Sigmoid colon (tissue), 7 donors: Measurements from ENCODE around the gene ANXA8. TPM values are rescaled to one million over a fixed set of nuclear protein-coding genes. Genes with fewer than 3 reads are reported as not detected.

ENCODE experiments used
- DNase-seq: peaks from one replicate; pipeline ENCODE4 v3.0.0-alpha.2; 2019
- H3K27ac ChIP-seq, 4 donors: fragments of 200-600 bp; sonication (generic); one replicate each; pipeline ENCODE4 v1.5.1; 2016 to 2019; ENCODE audit warnings: mild to moderate bottlenecking in 1 of 4
- H3K27me3 ChIP-seq, 3 donors: fragments of 200-600 bp; sonication (generic); one replicate each; pipeline ENCODE4 v1.5.1; 2019; ENCODE audit warnings: mild to moderate bottlenecking in 1 of 3
- H3K36me3 ChIP-seq, 4 donors: fragments of 200-600 bp; sonication (generic); one replicate each; pipeline ENCODE4 v1.5.1; 2016 to 2019
- H3K4me1 ChIP-seq, 4 donors: fragments of 200-600 bp; sonication (generic); one replicate each; pipeline ENCODE4 v1.5.1; 2017 to 2019
- H3K4me3 ChIP-seq, 4 donors: fragments of 200-600 bp; sonication (generic); one replicate each; pipeline ENCODE4 v1.5.1; 2017 to 2019; ENCODE audit warnings: mild to moderate bottlenecking in 2 of 4, moderate library complexity in 1 of 4
- H3K9me3 ChIP-seq, 4 donors: fragments of 200-600 bp in 3 of 4; sonication (generic) in 3 of 4; one replicate each; pipeline versions ENCODE4 v1.5.1 to v1.6.1; 2013 to 2019
- EP300 ChIP-seq, 4 donors: sonication (generic); formaldehyde crosslinking; IDR thresholded peaks; one replicate each; pipeline ENCODE4 v1.6.1; 2017; ENCODE audit warnings: antibody characterized with exemption in 4 of 4
- POLR2A ChIP-seq, 2 donors: fragments of 450-650 bp; IDR thresholded peaks; one replicate each; pipeline ENCODE4 v1.6.1; 2016; ENCODE audit warnings: antibody characterized with exemption in 2 of 2, mild to moderate bottlenecking in 2 of 2, moderate library complexity in 2 of 2
- POLR2AphosphoS5 ChIP-seq, 4 donors: sonication (generic); formaldehyde crosslinking; IDR thresholded peaks; one replicate each; pipeline ENCODE4 v1.6.1; 2017; ENCODE audit warnings: antibody characterized with exemption in 4 of 4
- WGBS, 2 donors: extraction: QIAGEN DNeasy Blood & Tissue Kit; methylation state at CpG; one replicate each; pipeline ENCODE4 v1.1.7; 2013; 5-methylcytosine and 5-hydroxymethylcytosine counted together
- intact Hi-C: fragments of 100-400 bp; cut with DNase I; formaldehyde crosslinking; loops from one replicate; pipeline ENCODE4 v1.15.1; 2023
- polyA plus RNA-seq, 3 donors: library from polyadenylated mRNA; stranded (reverse); fragments of 200-250 nt; gene quantifications; one replicate each; pipeline ENCODE4 v1.2.3, GENCODE V29; 2013
- total RNA-seq, 4 donors: library from RNA; depleted of rRNA; stranded (reverse); fragments of >200 nt; gene quantifications; one replicate each; pipeline ENCODE4 v1.1.0, GENCODE V29; 2016
- TF ChIP-seq, protein P1 (sequence below), 4 experiments: fragments of 450-650 bp in 3 of 4; fragments of 200-600 bp in 1 of 4; IDR thresholded peaks; one replicate each; pipeline ENCODE4 v1.5.1; 2016 to 2019; ENCODE audit warnings: antibody characterized with exemption in 4 of 4, mild to moderate bottlenecking in 3 of 4, moderate library complexity in 2 of 4
- donor health status: healthy with polysubstance abuse.
- donor health status: Bipolar disorder and iron deficiency.
- donor health status: healthy.

ANXA8 gene
- total and polyA plus RNA-seq, 7 donors = 0.12 to 0.60 (median 0.36) TPM; not detected in 2

- H3K4me1 ChIP-seq = no peaks in the 10 kb centered on the region
- TF ChIP-seq, protein P1, sequence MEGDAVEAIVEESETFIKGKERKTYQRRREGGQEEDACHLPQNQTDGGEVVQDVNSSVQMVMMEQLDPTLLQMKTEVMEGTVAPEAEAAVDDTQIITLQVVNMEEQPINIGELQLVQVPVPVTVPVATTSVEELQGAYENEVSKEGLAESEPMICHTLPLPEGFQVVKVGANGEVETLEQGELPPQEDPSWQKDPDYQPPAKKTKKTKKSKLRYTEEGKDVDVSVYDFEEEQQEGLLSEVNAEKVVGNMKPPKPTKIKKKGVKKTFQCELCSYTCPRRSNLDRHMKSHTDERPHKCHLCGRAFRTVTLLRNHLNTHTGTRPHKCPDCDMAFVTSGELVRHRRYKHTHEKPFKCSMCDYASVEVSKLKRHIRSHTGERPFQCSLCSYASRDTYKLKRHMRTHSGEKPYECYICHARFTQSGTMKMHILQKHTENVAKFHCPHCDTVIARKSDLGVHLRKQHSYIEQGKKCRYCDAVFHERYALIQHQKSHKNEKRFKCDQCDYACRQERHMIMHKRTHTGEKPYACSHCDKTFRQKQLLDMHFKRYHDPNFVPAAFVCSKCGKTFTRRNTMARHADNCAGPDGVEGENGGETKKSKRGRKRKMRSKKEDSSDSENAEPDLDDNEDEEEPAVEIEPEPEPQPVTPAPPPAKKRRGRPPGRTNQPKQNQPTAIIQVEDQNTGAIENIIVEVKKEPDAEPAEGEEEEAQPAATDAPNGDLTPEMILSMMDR (IDR thresholded peaks at IDR 0.05) = no peak
- TF ChIP-seq EP300 (IDR thresholded peaks at IDR 0.05) (no peak), POLR2AphosphoS5 (IDR thresholded peaks at IDR 0.05) (no peak), POLR2A (IDR thresholded peaks at IDR 0.05) (no peak)
- no peaks in the 10 kb centered on the region for H3K27me3 ChIP-seq
- no peak for DNase-seq
- H3K4me3 ChIP-seq = no peak overlapping the region
- H3K9me3 ChIP-seq = peaks cover 0 to 6% (median 0%) of the 10 kb centered on the region in 4 donors
- no peak overlapping the region for H3K27ac ChIP-seq
- intact Hi-C loops = no loop called here
- no peaks in the 10 kb centered on the region for H3K36me3 ChIP-seq
These were observed 48.8 kb downstream of the ANXA8 start for GRCh38 chr10:47435081-47435480.

- H3K27ac ChIP-seq = no peak overlapping the region
- intact Hi-C loops = no loop called here
- no peak overlapping the region for H3K4me3 ChIP-seq
- TF ChIP-seq, protein P1 (IDR thresholded peaks at IDR 0.05) = no peak
- no peak for TF ChIP-seq POLR2AphosphoS5 (IDR thresholded peaks at IDR 0.05)
- TF ChIP-seq EP300 (IDR thresholded peaks at IDR 0.05) = no peak
- TF ChIP-seq POLR2A (IDR thresholded peaks at IDR 0.05) = no peak
- 87 to 92% methylated on average over 4 of the region's 4 CpGs for WGBS, 2 donors
- H3K9me3 ChIP-seq = no peaks in the 10 kb centered on the region
- no peaks in the 10 kb centered on the region for H3K36me3 ChIP-seq
- no peaks in the 10 kb centered on the region for H3K27me3 ChIP-seq
- no peaks in the 10 kb centered on the region for H3K4me1 ChIP-seq
- no peak for DNase-seq
These were observed 58.0 kb downstream of the ANXA8 start for GRCh38 chr10:47425813-47426419.

DNA sequence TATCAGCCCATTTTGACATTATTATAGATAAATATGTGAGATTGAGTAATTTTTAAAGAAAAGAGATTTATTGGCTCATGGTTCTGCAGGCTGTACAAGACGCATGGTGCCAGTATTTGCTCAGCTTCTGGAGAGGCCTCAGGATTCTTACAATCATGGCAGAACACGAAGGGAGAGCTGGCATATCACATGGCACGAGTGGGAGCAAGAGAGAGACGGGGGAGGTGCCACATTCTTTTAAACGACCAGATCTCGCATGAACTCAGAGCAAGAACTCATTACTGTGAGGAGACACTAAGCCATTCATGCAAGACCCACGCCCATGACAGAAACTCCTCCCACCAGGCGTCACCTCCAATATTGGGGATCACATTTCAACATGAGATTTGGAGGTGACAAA is 59.7 kb downstream of the ANXA8 start:
- TF ChIP-seq EP300 (IDR thresholded peaks at IDR 0.05) (no peak), POLR2A (IDR thresholded peaks at IDR 0.05) (no peak), POLR2AphosphoS5 (IDR thresholded peaks at IDR 0.05) (no peak)
- TF ChIP-seq, protein P1 (IDR thresholded peaks at IDR 0.05) = no peak
- Histone ChIP-seq H3K4me3 (no peak overlapping the region), H3K27me3 (no peaks in the 10 kb centered on the region), H3K9me3 (no peaks in the 10 kb centered on the region), H3K27ac (no peak overlapping the region), H3K36me3 (no peaks in the 10 kb centered on the region), H3K4me1 (no peaks in the 10 kb centered on the region)
- intact Hi-C loops = no loop called here
- WGBS, 2 donors = 71 to 80% methylated on average over 8 of the region's 8 CpGs
- no peak for DNase-seq

GRCh38 chr10:47423476-47423875 is 60.4 kb downstream of the ANXA8 start:
- Histone ChIP-seq H3K27me3 (no peaks in the 10 kb centered on the region), H3K9me3 (no peaks in the 10 kb centered on the region), H3K27ac (no peak overlapping the region), H3K36me3 (no peaks in the 10 kb centered on the region), H3K4me1 (no peaks in the 10 kb centered on the region), H3K4me3 (no peak overlapping the region)
- no peak for DNase-seq
- TF ChIP-seq POLR2AphosphoS5 (IDR thresholded peaks at IDR 0.05) (no peak), EP300 (IDR thresholded peaks at IDR 0.05) (no peak), POLR2A (IDR thresholded peaks at IDR 0.05) (no peak)
- TF ChIP-seq, protein P1 (IDR thresholded peaks at IDR 0.05) = no peak
- WGBS, 2 donors = 78 to 86% methylated on average over 4 of the region's 4 CpGs
- intact Hi-C loops = no loop called here
